ENCODE measurements around the gene TMEM203. TPM values are rescaled to one million over a fixed set of nuclear protein-coding genes. Genes with fewer than 3 reads are reported as not detected.

TMEM203 gene
- total and polyA plus RNA-seq, 10 of the 15 experiments (the other 5 are each of a cell fraction or from before 2014, with no cell fraction given) = 7.2 to 68.1 (median 33.8) TPM

GRCh38 chr9:137212520-137212919 lies 7.1 kb upstream of the TMEM203 start:
- H3K36me3 ChIP-seq (ENCODE audit: control insufficient read depth in 2 of 2, insufficient read depth in 2 of 2, low read length in 1 of 2) = peaks cover 0 to 4% of the 10 kb centered on the region in 2 experiments; a peak in 3 of 4 replicates
- peak; percentile 29; the same call in 2 of the 3 replicates for ATAC-seq
- ChIA-PET CTCF (no interaction called here), RAD21 (ENCODE audit: unreplicated experiment) (interaction anchor here (1.0 kb wide), 1 partner anchor 11 kb away, joined by 4 read pairs; no protein-coding TSS in a partner anchor), POLR2A (interaction anchor here (0.5 kb wide), 1 partner anchor 80 kb away, joined by 3 read pairs; no protein-coding TSS in a partner anchor), SMC1A (ENCODE audit: uncharacterized antibody, unreplicated experiment) (no interaction called here)
- DNase-seq (ENCODE audit: low read depth, low spot score) = no peak
- no peak overlapping the region for H3K4me3 ChIP-seq
- BruUV-seq (replicated peaks) = no TSS peak
- no peaks in the 10 kb centered on the region for H3K4me1 ChIP-seq (ENCODE audit: control insufficient read depth, insufficient read depth, low read length)
- H3K27ac ChIP-seq (ENCODE audit: control insufficient read depth, insufficient read depth) = no peak overlapping the region
- H3K79me2 ChIP-seq (ENCODE audit: control insufficient read depth, insufficient read depth, low read length) = no peaks in the 10 kb centered on the region; the same call in 1 of the 2 replicates
- WGBS (ENCODE audit: insufficient coverage, insufficient replicate concordance, low lambda C conversion rate, missing lambda C conversion rate) = 95% methylated on average over 21 of the region's 21 CpGs
- intact Hi-C loops (cut with micrococcal nuclease; ENCODE audit: unreplicated experiment) = no loop called here
- H2AFZ ChIP-seq (ENCODE audit: control insufficient read depth, low read depth, low read length) = no peak overlapping the region
- TF ChIP-seq, protein P1, sequence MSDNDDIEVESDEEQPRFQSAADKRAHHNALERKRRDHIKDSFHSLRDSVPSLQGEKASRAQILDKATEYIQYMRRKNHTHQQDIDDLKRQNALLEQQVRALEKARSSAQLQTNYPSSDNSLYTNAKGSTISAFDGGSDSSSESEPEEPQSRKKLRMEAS (IDR thresholded peaks at IDR 0.05; ENCODE audit: low read depth, low read length) = no peak
- TF ChIP-seq IKZF1 (conservative IDR thresholded peaks at IDR 0.05) (no peak), BHLHE40 (IDR thresholded peaks at IDR 0.05; ENCODE audit: borderline replicate concordance in 1 of 2, low read depth in 2 of 2, low read length in 1 of 2) (no peak), PAX8 (IDR thresholded peaks at IDR 0.05) (no peak), WRNIP1 (IDR thresholded peaks at IDR 0.05; ENCODE audit: borderline replicate concordance, low read depth, low read length) (no peak), ZBED1 (IDR thresholded peaks at IDR 0.05; ENCODE audit: borderline replicate concordance) (no peak)
- no peaks in the 10 kb centered on the region for H3K27me3 ChIP-seq (replicated peaks in 1 of 2; ENCODE audit: control insufficient read depth in 2 of 2, insufficient read depth in 2 of 2, low read length in 1 of 2)
- in situ Hi-C loops (cut with MboI) = no loop called here
- no peak overlapping the region for H3K9ac ChIP-seq (ENCODE audit: control insufficient read depth, insufficient read depth, low read length)
- H3K9me3 ChIP-seq (replicated peaks; ENCODE audit: control insufficient read depth, insufficient read depth, low read length) = no peaks in the 10 kb centered on the region
- no peak overlapping the region for H3K4me2 ChIP-seq (ENCODE audit: control insufficient read depth, insufficient read depth)
- no peaks in the 10 kb centered on the region for H4K20me1 ChIP-seq (ENCODE audit: control insufficient read depth, insufficient read depth)
- no peak for FAIRE-seq

DNA sequence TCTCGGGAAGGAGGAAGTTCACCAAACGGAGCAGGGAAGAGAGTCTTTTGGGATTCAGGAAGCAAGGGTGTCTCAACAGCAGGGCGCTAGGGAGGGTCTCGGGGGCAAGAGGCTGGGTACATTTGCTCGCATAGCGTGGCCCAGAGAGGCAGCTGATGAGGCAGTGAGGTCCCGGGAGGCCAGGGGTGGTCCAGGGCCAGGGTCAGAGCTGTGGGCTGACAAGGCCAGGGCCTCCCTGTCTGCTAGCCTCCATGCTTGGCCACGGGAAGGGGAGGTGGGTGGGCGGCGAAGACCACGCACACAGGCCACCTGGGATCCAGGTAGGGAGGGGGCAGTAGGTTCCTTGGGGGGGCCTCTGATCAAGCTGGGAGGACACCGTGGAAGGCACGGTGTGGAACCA lies 6.1 kb upstream of the TMEM203 start:
- H3K9me3 ChIP-seq (replicated peaks; ENCODE audit: control insufficient read depth, insufficient read depth, low read length) = no peaks in the 10 kb centered on the region
- no peak for DNase-seq (ENCODE audit: low read depth, low spot score)
- ChIA-PET SMC1A (ENCODE audit: uncharacterized antibody, unreplicated experiment) (no interaction called here), RAD21 (ENCODE audit: unreplicated experiment) (interaction anchor here (1.0 kb wide), 1 partner anchor 12 kb away, joined by 4 read pairs; no protein-coding TSS in a partner anchor), POLR2A (no interaction called here), CTCF (no interaction called here)
- H2AFZ ChIP-seq (ENCODE audit: control insufficient read depth, low read depth, low read length) = no peak overlapping the region
- no peaks in the 10 kb centered on the region for H3K27me3 ChIP-seq (replicated peaks in 1 of 2; ENCODE audit: control insufficient read depth in 2 of 2, insufficient read depth in 2 of 2, low read length in 1 of 2)
- H3K79me2 ChIP-seq (ENCODE audit: control insufficient read depth, insufficient read depth, low read length) = peaks cover 9% of the 10 kb centered on the region
- no peak overlapping the region for H3K4me3 ChIP-seq
- BruUV-seq (replicated peaks) = no TSS peak
- no peak overlapping the region for H3K4me2 ChIP-seq (ENCODE audit: control insufficient read depth, insufficient read depth)
- intact Hi-C loops (cut with micrococcal nuclease; ENCODE audit: unreplicated experiment) = no loop called here
- no peak for ATAC-seq
- H3K9ac ChIP-seq (ENCODE audit: control insufficient read depth, insufficient read depth, low read length) = no peak overlapping the region
- peaks cover 5% of the 10 kb centered on the region for H3K4me1 ChIP-seq (ENCODE audit: control insufficient read depth, insufficient read depth, low read length)
- no peak overlapping the region for H3K27ac ChIP-seq (ENCODE audit: control insufficient read depth, insufficient read depth)
- peaks cover 0 to 4% of the 10 kb centered on the region in 2 experiments; a peak in 3 of 4 replicates for H3K36me3 ChIP-seq (ENCODE audit: control insufficient read depth in 2 of 2, insufficient read depth in 2 of 2, low read length in 1 of 2)
- 86% methylated on average over 13 of the region's 13 CpGs for WGBS (ENCODE audit: insufficient coverage, insufficient replicate concordance, low lambda C conversion rate, missing lambda C conversion rate)
- in situ Hi-C loops (cut with MboI) = no loop called here
- no peaks in the 10 kb centered on the region for H4K20me1 ChIP-seq (ENCODE audit: control insufficient read depth, insufficient read depth)
- no peak for FAIRE-seq
- TF ChIP-seq BCL11A (IDR thresholded peaks at IDR 0.05; ENCODE audit: low read depth, low read length) (no peak), POLR2A (IDR thresholded peaks at IDR 0.05; ENCODE audit: low read depth, low read length) (peak; percentile 56; the same call in 1 of the 2 replicates)

Measured in GM12878 (cell line).